GM18951 (cell line): Measurements from ENCODE around the gene FBXL13.
"Not testable (repeated sequence)": the region's sequence is repeated elsewhere in the genome, so short reads cannot be mapped to it uniquely, and the experiment has no call there.

Source experiments
- POLR2A ChIP-seq: IDR thresholded peaks from 4 replicates; pipeline ENCODE4 v1.6.1; 2011; ENCODE audit warnings: mild to moderate bottlenecking; ENCODE audit not compliant: insufficient read length, insufficient read depth; ENCODE audit errors: extremely low read depth
- in situ Hi-C: fragments of 300-500 bp; cut with MboI; formaldehyde crosslinking; loops from one replicate; pipeline ENCODE4 v1.12.0; 2022; ENCODE audit warnings: low sequenced_read_pairs, mixed read lengths, inconsistent platforms; ENCODE audit not compliant: unreplicated experiment

FBXL13 gene

DNA sequence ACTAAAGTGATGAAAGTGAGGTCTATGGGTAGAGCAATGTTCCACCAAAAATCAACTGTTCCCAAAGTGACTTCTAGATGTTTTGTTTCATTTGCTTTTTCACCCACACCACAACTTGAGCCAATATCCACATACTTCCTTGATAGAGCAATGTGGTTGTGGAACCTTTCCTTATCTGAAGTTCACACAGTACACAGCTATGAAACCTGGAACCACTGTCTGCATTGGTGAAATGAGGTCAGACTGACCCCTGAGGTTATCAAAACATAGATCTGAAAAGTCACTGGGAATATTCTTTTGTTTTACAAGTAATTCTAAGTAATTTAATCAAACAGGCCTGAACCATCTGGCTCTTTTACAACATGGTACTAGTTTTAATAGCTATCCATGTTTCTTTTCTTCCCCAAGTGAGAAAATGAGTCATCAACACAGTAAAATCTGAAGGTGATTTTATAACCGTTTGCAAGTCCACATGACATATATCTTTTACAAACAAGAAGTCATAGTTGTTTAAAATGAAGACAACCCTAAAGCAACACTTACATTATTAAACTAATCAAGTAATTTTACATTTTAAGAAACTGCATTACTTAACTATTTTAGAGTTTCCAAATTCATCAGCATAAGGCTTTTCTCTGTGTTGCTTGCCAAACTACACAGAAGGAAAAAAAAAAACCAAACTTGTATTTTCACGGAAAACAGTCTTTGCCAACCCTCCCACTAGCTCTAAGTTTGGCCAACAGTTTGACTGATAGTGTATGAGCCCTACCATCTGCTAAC lies 81.5 kb downstream of the FBXL13 start:
- in situ Hi-C loops, result no loop called here
- no peak for TF ChIP-seq POLR2A

DNA sequence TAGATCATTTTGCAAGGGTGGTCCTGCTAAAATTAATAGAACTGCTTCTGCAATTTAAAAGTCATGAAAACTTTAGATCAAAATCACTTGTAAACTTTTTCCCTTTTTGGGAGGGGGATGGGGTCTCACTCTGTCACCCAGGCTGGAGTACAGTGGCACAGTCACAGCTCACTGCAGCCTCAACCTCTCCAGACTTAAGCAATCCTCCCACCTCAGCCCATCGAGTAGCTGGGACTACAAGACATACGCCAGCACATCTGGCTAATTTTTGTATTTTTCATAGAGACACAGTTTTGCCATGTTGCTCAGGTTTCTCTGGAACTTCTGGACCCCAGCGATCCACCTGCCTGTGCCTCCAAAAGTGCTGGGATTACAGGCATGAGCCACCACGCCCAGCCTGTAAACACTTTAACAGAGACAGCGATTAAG lies 82.1 kb downstream of the FBXL13 start:
- in situ Hi-C loops, result no loop called here
- TF ChIP-seq POLR2A, result no peak

DNA sequence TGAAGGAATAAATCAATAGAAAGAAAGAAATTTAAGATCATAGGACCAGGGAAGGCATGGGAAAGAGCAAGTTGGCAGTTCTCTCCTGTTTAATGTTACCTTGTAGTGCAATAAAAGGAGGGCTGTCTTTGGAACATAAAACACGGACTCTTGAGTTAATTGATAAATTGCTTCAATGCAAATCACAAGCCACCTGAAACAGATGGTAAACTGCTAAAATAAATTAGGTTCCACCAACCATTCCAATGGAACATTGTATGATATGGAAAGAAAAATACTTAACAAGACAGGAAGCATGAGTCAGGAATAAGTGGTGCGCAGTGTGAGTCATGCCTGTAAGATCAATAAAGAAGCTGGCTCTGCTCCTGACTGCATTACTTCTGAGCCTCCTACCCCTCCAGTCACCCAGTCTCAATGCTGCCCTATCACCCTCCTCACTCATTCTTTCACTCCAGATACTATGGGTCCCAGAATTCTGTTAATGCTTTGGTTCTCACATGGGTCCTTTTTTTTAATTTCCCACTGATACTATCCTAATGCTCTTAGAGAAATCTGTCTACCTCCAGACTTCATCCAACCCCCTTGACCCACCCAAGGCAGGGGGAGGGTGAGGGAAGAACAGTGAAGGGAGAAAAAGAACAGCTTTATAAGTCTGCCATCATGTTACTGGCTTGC lies 82.9 kb downstream of the FBXL13 start:
- in situ Hi-C loops, result no loop called here
- no peak for TF ChIP-seq POLR2A

DNA sequence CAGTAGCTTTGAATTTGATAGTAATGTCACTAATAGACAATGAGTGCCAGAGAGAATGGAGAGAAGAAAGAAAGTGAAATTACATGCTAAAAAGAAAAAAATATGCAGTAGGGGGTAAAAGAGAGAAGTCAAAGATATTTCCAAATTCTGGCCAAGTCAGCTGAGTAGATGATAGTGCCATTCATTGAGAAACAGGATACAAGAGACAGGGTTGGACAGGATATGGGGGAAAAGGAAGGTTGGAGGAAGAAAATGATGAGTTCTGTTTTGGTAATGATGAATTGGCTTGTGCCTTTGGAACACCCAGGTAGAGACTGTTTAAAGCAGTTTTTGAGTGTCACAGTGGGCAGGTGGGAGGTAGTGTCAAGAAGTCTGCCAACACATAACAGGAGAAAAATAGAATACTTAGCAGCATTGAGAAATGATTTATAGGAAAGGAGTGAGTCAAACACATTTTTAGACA lies 83.5 kb downstream of the FBXL13 start:
- in situ Hi-C loops, result no loop called here
- no peak for TF ChIP-seq POLR2A

DNA sequence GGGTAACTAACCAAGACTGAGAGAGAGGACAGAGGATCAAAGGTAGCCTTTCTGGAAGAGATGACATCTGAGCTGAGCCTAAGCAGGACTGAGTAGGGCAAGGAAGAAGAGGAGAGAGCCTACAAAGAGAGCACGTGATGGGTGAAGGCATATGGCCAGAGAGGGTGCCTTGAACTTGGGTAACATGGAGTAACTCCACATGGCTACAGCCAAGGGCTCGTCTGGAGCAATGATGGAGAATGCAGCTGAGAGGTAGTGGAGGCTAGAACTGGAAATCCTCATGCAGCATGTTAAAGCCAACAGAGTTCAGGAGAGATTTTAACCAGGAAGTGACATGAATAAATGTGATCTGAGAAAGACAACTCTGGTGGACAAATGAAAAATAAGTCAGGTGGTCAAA lies 84.0 kb downstream of the FBXL13 start:
- no peak for TF ChIP-seq POLR2A
- in situ Hi-C loops, result no loop called here

DNA sequence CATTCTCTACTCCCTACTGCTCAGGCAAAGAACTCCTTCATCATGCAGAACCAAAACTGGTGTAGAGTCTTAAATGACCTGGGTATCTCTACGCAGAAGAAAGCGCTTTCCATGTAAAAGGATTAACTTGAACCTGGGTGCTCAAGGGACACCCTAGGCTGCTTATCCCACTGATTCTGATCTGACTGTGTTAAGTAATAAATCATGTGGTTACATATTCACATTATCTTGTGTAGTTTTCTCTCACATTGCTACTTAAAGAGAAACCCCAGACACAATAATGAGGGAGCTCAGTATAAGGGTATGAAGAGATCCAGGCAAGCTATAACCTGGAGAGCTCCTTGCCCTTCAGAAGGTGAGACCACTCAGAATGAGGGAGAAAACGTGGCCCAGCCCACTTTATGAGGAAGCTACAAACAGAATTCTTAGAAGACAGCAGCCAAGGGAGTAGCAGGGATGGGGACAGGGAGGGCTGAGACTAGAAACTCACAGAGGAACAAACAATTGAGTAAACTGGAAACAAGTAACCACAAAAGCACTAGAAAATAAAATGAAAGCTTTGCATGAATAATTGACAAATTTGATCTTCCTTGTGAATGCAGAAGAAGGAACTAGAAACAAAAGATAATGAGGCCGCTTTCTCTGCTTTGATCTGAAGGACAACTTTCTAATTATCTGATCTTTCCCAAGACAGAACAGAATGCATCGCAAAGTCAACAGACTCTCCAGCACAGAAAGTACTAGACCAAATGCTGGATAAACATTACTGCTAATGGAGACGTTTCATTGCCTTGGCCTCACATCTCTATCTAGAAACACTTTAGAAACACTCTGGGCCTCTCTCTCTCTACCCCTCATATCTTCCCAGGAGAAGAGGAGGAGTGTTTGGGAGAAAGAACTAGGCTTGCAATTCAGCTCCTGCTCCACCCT lies 85.7 kb downstream of the FBXL13 start:
- TF ChIP-seq POLR2A, result no peak
- in situ Hi-C loops, result no loop called here

DNA sequence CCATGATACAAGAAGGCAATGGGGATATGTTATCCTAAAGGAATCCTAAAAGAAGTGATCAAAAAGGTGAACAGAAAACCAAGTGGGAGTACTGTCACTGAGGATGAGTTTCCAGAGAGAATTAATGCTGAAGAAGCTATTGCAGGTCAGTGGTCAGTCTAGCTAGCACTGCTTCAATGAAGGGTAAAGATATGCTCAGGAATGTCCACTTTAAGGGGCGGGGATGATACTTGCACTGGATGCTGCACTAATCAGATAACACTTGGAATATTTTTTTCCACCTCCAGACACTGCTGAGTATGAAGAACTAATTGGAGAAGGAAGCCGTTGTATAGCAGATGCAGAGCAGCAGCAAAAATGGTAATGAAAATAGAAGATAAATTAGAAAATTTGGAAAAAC lies 86.5 kb downstream of the FBXL13 start:
- no peak for TF ChIP-seq POLR2A
- in situ Hi-C loops, result no loop called here

DNA sequence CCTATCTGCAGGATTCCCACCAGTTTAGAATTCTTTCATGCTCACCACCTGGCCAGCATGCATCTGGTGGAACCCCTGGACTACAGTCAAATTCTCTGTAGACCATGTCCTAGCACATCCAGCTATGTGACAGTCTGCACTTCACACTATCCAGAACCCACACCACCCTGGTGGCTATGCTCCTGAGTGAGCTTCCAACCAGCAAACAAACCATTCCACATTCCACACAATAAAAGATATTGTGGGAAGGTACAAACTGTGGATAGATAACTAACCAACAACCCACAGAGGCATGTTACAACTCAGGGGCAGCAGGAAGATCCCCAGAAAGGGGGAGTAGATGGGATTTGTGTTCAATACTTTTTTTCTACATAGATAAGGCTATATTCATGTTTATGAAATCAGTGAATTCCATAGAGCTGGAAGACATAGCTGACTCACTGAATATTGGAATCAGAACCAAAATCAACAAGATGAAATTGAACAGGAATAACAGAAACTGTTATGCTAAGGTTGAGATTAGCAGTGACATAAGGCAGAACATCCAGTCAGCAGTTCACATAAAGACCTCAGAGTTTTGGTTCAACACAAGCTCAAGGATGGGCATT lies 89.3 kb downstream of the FBXL13 start:
- in situ Hi-C loops, result no loop called here
- TF ChIP-seq POLR2A, result no peak

DNA sequence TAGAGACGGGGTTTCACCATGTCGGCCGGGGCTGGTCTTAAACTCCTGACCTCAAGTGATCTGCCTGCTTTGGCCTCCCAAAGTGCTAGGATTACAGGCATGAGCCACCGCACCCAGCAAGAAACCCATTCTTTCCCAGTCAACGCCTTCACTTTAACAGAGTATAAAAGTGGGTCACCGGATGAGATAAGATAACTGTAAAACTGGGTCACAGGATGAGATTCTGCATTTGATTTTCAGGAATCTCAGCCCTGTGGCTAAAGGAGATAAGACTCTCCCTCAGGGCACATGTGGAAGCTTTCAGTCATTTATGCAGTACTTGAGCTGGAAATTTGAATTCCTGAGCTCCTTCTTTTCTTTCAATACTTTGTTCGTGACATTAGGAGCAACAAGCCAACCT lies 91.0 kb downstream of the FBXL13 start:
- in situ Hi-C loops, result no loop called here
- TF ChIP-seq POLR2A, result no peak

DNA sequence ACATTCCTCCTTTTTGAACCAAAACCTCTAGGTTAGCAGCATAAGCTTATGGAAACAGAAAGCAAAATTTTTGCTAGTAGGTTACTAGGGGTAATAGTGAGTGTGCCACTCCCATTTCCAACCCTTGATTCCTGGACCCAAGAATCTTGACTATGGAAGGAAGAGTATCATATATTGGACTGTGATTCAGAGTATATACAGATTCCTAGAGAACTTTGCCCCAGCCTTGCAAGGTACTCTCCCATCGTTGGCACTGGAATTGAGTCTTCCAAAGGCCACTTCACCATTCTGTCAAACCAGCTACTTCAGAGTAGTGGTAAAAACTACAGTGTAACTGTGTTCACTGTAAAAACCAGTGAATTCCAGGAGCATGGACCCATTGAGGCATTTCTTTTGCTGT lies 92.4 kb downstream of the FBXL13 start:
- in situ Hi-C loops, result no loop called here
- TF ChIP-seq POLR2A, result no peak

DNA sequence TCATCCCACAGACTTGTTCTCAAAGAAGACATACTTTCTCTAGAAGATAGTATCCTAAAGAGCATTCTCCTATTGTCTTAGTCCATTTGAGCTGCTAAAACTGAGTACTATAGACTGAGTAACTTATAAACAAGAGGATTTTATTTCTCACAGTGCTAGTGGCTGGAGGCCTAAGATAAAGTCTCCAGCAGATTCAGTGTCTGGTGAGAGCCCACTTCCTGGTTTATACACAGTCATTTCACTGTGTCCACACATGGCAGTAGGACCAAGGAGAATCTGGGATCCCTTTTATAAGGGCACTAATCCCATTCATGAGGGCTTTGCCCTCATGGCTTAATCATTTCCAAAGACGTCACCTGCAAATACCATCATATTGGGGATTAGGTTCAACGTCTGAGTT lies 93.1 kb downstream of the FBXL13 start:
- TF ChIP-seq POLR2A, result no peak

DNA sequence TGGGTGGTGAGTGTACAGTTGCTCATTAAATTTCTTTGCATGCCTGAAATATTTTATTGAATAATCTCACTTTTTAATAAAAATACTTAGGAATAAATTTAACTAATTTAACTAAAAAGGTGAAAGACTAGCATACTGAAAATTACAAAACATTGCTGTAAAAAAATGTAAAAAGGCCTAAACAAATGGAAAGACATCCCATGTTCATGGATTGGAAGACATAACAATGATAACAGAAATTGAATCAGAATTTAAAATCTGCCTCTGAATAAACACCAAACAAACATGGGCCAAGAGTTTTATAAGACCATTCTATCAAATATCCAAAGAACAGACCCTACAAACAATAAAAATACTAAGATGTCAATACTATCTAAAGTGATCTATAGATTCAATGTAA lies 94.9 kb downstream of the FBXL13 start:
- in situ Hi-C loops, result no loop called here
- TF ChIP-seq POLR2A, result no peak

More for the DNA sequence above, 93.1 kb downstream of the FBXL13 start:
- in situ Hi-C loops, result no loop called here

DNA sequence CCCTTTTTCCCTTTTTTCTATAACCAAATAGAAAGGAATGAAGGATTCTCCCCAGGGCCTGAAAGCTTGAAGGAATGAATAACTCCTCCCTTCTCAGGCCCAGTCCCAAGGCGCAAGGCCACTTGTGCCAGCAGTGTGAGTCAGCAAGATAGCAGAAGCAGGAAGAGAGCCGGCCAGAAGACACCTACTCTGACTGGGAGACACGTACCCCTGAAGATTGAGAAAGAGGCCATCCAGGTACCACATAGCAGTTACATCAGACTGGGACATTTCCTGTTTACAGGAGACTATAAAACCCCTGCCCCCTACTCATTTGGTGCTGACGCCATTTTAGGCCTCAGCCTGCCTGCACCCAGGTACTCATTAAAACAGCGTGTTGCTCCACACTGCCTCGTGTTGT lies 96.3 kb downstream of the FBXL13 start:
- no peak for TF ChIP-seq POLR2A
- in situ Hi-C loops, result no loop called here

DNA sequence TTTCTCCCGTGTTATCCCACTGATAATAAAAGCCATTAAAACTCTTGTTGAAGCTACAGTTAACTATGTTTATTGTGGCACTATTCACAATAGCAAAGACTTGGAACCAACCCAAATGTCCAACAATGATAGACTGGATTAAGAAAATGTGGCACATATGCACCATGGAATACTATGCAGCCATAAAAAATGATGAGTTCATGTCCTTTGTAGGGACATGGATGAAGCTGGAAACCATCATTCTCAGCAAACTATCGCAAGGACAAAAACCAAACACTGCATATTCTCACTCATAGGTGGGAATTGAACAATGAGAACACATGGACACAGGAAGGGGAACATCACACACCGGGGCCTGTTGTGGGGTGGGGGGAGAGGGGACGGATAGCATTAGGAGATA lies 97.0 kb downstream of the FBXL13 start:
- in situ Hi-C loops, result not testable (repeated sequence)
